HL-60/S4 treated with retinoic acid at 250 ng/mL for 4 days and 3 days (cell line): ENCODE measurements around the gene CPNE4.

Experiments used
- in situ Hi-C: fragments of 300-500 bp; cut with MboI; formaldehyde crosslinking; loops from 2 replicates; pipeline ENCODE4 v1.7.0; 2022; ENCODE audit warnings: low sequenced_read_pairs

CPNE4 gene

GRCh38 chr3:132020058-132020457 is 14.8 kb downstream of the CPNE4 start:
- in situ Hi-C loops: no loop called here

- in situ Hi-C loops: no loop called here
Observed at GRCh38 chr3:132017137-132017536, 17.7 kb downstream of the CPNE4 start.

- in situ Hi-C loops: no loop called here
Observed at GRCh38 chr3:132016061-132017041, 18.5 kb downstream of the CPNE4 start.

GRCh38 chr3:132014105-132014504 is 20.7 kb downstream of the CPNE4 start:
- in situ Hi-C loops: no loop called here

GRCh38 chr3:132009241-132009640 is 25.6 kb downstream of the CPNE4 start:
- in situ Hi-C loops: no loop called here

- in situ Hi-C loops: no loop called here
Observed at GRCh38 chr3:132008837-132009236, 26.0 kb downstream of the CPNE4 start.

GRCh38 chr3:132007617-132008016 is 27.2 kb downstream of the CPNE4 start:
- in situ Hi-C loops: no loop called here

GRCh38 chr3:132006605-132007204 is 28.1 kb downstream of the CPNE4 start:
- in situ Hi-C loops: no loop called here

GRCh38 chr3:132004571-132004970 is 30.2 kb downstream of the CPNE4 start:
- in situ Hi-C loops: no loop called here

GRCh38 chr3:132003685-132004084 is 31.1 kb downstream of the CPNE4 start:
- in situ Hi-C loops: no loop called here

GRCh38 chr3:132001999-132002398 is 32.8 kb downstream of the CPNE4 start:
- in situ Hi-C loops: no loop called here

GRCh38 chr3:132001036-132001435 is 33.8 kb downstream of the CPNE4 start:
- in situ Hi-C loops: no loop called here

- in situ Hi-C loops: no loop called here
Observed at GRCh38 chr3:131998027-131998426, 36.8 kb downstream of the CPNE4 start.

GRCh38 chr3:131995891-131996290 is 38.9 kb downstream of the CPNE4 start:
- in situ Hi-C loops: no loop called here

- in situ Hi-C loops: no loop called here
Observed at GRCh38 chr3:131989318-131989717, 45.5 kb downstream of the CPNE4 start.

- in situ Hi-C loops: no loop called here
Observed at GRCh38 chr3:131988209-131988608, 46.6 kb downstream of the CPNE4 start.

- in situ Hi-C loops: no loop called here
Observed at GRCh38 chr3:131983689-131984088, 51.1 kb downstream of the CPNE4 start.

- in situ Hi-C loops: no loop called here
Observed at GRCh38 chr3:131981323-131981722, 53.5 kb downstream of the CPNE4 start.

GRCh38 chr3:131976448-131976847 is 58.4 kb downstream of the CPNE4 start:
- in situ Hi-C loops: no loop called here

GRCh38 chr3:131975047-131975446 is 59.8 kb downstream of the CPNE4 start:
- in situ Hi-C loops: no loop called here

GRCh38 chr3:131973731-131974130 is 61.1 kb downstream of the CPNE4 start:
- in situ Hi-C loops: no loop called here

- in situ Hi-C loops: no loop called here
Observed at GRCh38 chr3:131972550-131972949, 62.3 kb downstream of the CPNE4 start.
